Smooth muscle cell (in vitro differentiated cells): ENCODE results near the gene FTL. TPM values are rescaled to one million over a fixed set of nuclear protein-coding genes. Genes with fewer than 3 reads are reported as not detected.

Source experiments
- DNase-seq: peaks from one replicate; lab custom pipeline; 2025; ENCODE audit not compliant: unreplicated experiment; lab: John Stamatoyannopoulos, UW
- H2AFZ ChIP-seq: fragments of 200-600 bp; sonication (generic); 2 replicates; pipeline ENCODE4 v1.6.0; 2016; ENCODE audit warnings: antibody characterized with exemption, low read depth, mild to moderate bottlenecking
- H3F3A ChIP-seq: fragments of 200-600 bp; sonication (generic); 2 replicates; pipeline ENCODE4 v1.6.0; 2017; ENCODE audit warnings: antibody characterized with exemption, low read depth
- H3K27ac ChIP-seq: fragments of 200-600 bp; sonication (generic); 2 replicates; pipeline ENCODE4 v1.5.1; 2016; ENCODE audit warnings: low read depth, mild to moderate bottlenecking
- H3K27me3 ChIP-seq: fragments of 200-600 bp; sonication (generic); 2 replicates; pipeline ENCODE4 v1.6.1; 2016; ENCODE audit warnings: low read depth, mild to moderate bottlenecking
- H3K36me3 ChIP-seq: fragments of 200-600 bp; sonication (generic); 2 replicates; pipeline ENCODE4 v1.5.1; 2016; ENCODE audit warnings: low read depth
- H3K4me1 ChIP-seq: fragments of 200-600 bp; sonication (generic); 2 replicates; pipeline ENCODE4 v1.5.1; 2016; ENCODE audit warnings: low read depth
- H3K4me2 ChIP-seq: fragments of 200-600 bp; sonication (generic); 2 replicates; pipeline ENCODE4 v1.6.0; 2016; ENCODE audit warnings: mild to moderate bottlenecking
- H3K4me3 ChIP-seq: fragments of 200-600 bp; sonication (generic); 2 replicates; pipeline ENCODE4 v1.5.1; 2016; ENCODE audit warnings: mild to moderate bottlenecking
- H3K79me2 ChIP-seq: fragments of 200-600 bp; sonication (generic); 2 replicates; pipeline ENCODE4 v1.6.0; 2016; ENCODE audit warnings: low read depth, mild to moderate bottlenecking
- H3K9ac ChIP-seq: fragments of 200-600 bp; sonication (generic); 2 replicates; pipeline ENCODE4 v1.6.0; 2016; ENCODE audit warnings: low read depth
- H3K9me3 ChIP-seq: fragments of 200-600 bp; sonication (generic); replicated peaks from 2 replicates; pipeline ENCODE4 v1.5.1; 2016; ENCODE audit warnings: low read depth
- H4K20me1 ChIP-seq: fragments of 200-600 bp; sonication (generic); 2 replicates; pipeline ENCODE4 v1.6.0; 2016; ENCODE audit warnings: low read depth
- WGBS: methylation state at CpG from one replicate; pipeline ENCODE4 v1.1.7; 2016; ENCODE audit warnings: low lambda C conversion rate; 5-methylcytosine and 5-hydroxymethylcytosine counted together
- polyA plus RNA-seq: library from polyadenylated mRNA; unstranded; fragments of >200 nt; fragmentation: Nextera tagmentation; extraction: Ambion mirVana; gene quantifications from 2 replicates; pipeline ENCODE4 v1.2.1, GENCODE V29; 2016
- total RNA-seq: library from RNA; depleted of rRNA; stranded (reverse); fragments of >200 nt; gene quantifications from 2 replicates; pipeline ENCODE4 v1.2.3, GENCODE V29; 2014
- TF ChIP-seq, protein P1 (sequence below): fragments of 200-600 bp; sonication (generic); IDR thresholded peaks from 2 replicates; pipeline ENCODE4 v1.5.1; 2017; ENCODE audit warnings: borderline replicate concordance, mild to moderate bottlenecking, antibody characterized with exemption; ENCODE audit not compliant: insufficient read depth, poor library complexity, severe bottlenecking

Gene FTL
- total and polyA plus RNA-seq, 2 experiments from 2014 or later = 5,904 to 12,053 TPM

- H3K79me2 ChIP-seq = peaks cover 37% of the 10 kb centered on the region
- peaks cover 49% of the 10 kb centered on the region for H4K20me1 ChIP-seq
- no peaks in the 10 kb centered on the region for H3K36me3 ChIP-seq
- H3K4me1 ChIP-seq = peaks cover 10% of the 10 kb centered on the region
- no peak overlapping the region for H3K27ac ChIP-seq
- 97% methylated on average over 7 of the region's 7 CpGs for WGBS
- H3K4me2 ChIP-seq = no peak overlapping the region
- H3F3A ChIP-seq = no peaks in the 10 kb centered on the region
- H3K27me3 ChIP-seq = no peaks in the 10 kb centered on the region
- H3K9me3 ChIP-seq = no peaks in the 10 kb centered on the region
- DNase-seq = no peak
- no peak overlapping the region for H3K4me3 ChIP-seq
- no peak overlapping the region for H2AFZ ChIP-seq
- no peak overlapping the region for H3K9ac ChIP-seq
- TF ChIP-seq, protein P1, sequence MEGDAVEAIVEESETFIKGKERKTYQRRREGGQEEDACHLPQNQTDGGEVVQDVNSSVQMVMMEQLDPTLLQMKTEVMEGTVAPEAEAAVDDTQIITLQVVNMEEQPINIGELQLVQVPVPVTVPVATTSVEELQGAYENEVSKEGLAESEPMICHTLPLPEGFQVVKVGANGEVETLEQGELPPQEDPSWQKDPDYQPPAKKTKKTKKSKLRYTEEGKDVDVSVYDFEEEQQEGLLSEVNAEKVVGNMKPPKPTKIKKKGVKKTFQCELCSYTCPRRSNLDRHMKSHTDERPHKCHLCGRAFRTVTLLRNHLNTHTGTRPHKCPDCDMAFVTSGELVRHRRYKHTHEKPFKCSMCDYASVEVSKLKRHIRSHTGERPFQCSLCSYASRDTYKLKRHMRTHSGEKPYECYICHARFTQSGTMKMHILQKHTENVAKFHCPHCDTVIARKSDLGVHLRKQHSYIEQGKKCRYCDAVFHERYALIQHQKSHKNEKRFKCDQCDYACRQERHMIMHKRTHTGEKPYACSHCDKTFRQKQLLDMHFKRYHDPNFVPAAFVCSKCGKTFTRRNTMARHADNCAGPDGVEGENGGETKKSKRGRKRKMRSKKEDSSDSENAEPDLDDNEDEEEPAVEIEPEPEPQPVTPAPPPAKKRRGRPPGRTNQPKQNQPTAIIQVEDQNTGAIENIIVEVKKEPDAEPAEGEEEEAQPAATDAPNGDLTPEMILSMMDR = no peak
These were observed 23.2 kb downstream of the FTL start for GRCh38 chr19:48988286-48988685.

- Histone ChIP-seq H3K9me3 (no peaks in the 10 kb centered on the region), H3K4me2 (no peak overlapping the region), H3K27me3 (no peaks in the 10 kb centered on the region), H3F3A (no peaks in the 10 kb centered on the region), H3K4me1 (peaks cover 10% of the 10 kb centered on the region), H3K9ac (no peak overlapping the region), H3K36me3 (no peaks in the 10 kb centered on the region), H3K79me2 (peaks cover 37% of the 10 kb centered on the region), H3K27ac (no peak overlapping the region), H4K20me1 (peaks cover 49% of the 10 kb centered on the region), H3K4me3 (no peak overlapping the region), H2AFZ (no peak overlapping the region)
- TF ChIP-seq, protein P1 = no peak
- DNase-seq = no peak
- 98% methylated on average over 9 of the region's 9 CpGs for WGBS
These were observed 23.8 kb downstream of the FTL start for GRCh38 chr19:48988860-48989259.

DNA sequence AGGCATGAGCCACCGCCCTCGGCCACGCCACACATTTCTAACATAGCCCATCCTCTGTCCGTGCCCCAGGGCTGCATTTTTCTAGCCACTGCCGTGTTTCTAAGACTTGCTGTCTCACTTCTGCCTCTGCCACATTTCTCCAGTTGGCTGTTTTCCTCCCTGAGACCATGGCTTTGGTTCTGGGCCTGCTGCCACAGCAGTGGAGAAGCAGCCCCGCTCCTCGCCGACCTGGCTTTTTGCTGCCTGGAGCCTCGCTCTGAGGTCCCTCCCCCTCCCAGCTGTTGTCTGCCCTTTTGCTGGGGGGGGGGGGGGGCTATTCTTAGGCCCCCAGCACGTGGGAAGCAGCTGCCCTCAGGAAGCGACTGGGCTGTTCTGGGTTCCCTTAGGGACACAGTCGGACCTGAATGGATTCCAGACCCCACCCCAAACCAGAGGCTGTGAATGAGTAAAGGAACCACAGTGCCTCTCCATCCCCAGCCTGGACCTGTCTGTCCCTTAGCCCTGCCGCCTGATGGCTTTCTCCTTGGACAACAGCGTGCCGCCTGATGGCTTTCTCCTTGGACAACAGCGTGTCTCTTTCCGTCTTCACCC lies 24.7 kb downstream of the FTL start:
- Histone ChIP-seq H3K4me2 (no peak overlapping the region), H3K9me3 (no peaks in the 10 kb centered on the region), H3K4me3 (no peak overlapping the region), H3F3A (no peaks in the 10 kb centered on the region), H3K4me1 (peaks cover 16% of the 10 kb centered on the region), H3K79me2 (peaks cover 46% of the 10 kb centered on the region), H3K27ac (peak overlapping the region; percentile 37), H3K36me3 (no peaks in the 10 kb centered on the region), H3K9ac (no peak overlapping the region), H3K27me3 (no peaks in the 10 kb centered on the region), H4K20me1 (peaks cover 49% of the 10 kb centered on the region), H2AFZ (no peak overlapping the region)
- WGBS = 89% methylated on average over 17 of the region's 17 CpGs
- no peak for DNase-seq
- TF ChIP-seq, protein P1 = no peak

GRCh38 chr19:48990400-48990799 lies 25.3 kb downstream of the FTL start:
- Histone ChIP-seq H3K9me3 (no peaks in the 10 kb centered on the region), H3K79me2 (peaks cover 52% of the 10 kb centered on the region), H2AFZ (no peak overlapping the region), H3K27me3 (no peaks in the 10 kb centered on the region), H3K27ac (peak overlapping the region; percentile 37), H3F3A (no peaks in the 10 kb centered on the region), H3K4me1 (peaks cover 16% of the 10 kb centered on the region), H4K20me1 (peaks cover 46% of the 10 kb centered on the region), H3K4me2 (peak overlapping the region; percentile 26), H3K9ac (no peak overlapping the region), H3K36me3 (no peaks in the 10 kb centered on the region), H3K4me3 (no peak overlapping the region)
- no peak for DNase-seq
- WGBS = 84% methylated on average over 4 of the region's 4 CpGs
- TF ChIP-seq, protein P1 = no peak
